ENCODE data around the gene AQP12B.
"Not testable (repeated sequence)": the region's sequence is repeated elsewhere in the genome, so short reads cannot be mapped to it uniquely, and the experiment has no call there.

- not testable (repeated sequence) for TF ChIP-seq JUND (IDR thresholded peaks at IDR 0.05); GABPA (IDR thresholded peaks at IDR 0.05 in 1 of 2, conservative IDR thresholded peaks at IDR 0.05 in 1 of 2); CTCF (IDR thresholded peaks at IDR 0.05; ENCODE audit: low read depth, low read length, missing input control); MAX (IDR thresholded peaks at IDR 0.05); FOXA1 (IDR thresholded peaks at IDR 0.05); RXRA (IDR thresholded peaks at IDR 0.05); SP1 (IDR thresholded peaks at IDR 0.05); EGR1 (IDR thresholded peaks at IDR 0.05; ENCODE audit: low read depth in 2 of 2); ATF3 (IDR thresholded peaks at IDR 0.05); REST (IDR thresholded peaks at IDR 0.05); RAD21 (IDR thresholded peaks at IDR 0.05); TAF1 (conservative IDR thresholded peaks at IDR 0.05); HNF4G (IDR thresholded peaks at IDR 0.05); HNF4A (conservative IDR thresholded peaks at IDR 0.05)
Observed at GRCh38 chr2:240699835-240700234, 17.1 kb upstream of the AQP12B start.

Data from liver (tissue), 3 donors.